Heart right ventricle (tissue), 16 donors: ENCODE results near the gene TMEM120B. TPM values are rescaled to one million over a fixed set of nuclear protein-coding genes. Genes with fewer than 3 reads are reported as not detected.

Source experiments
- ATAC-seq, 8 donors: fragments of 200-7000 bp; cut with Tn5 transposase; one replicate each; pipeline ENCODE4 v1.9.1; 2020; ENCODE audit warnings: mild to moderate bottlenecking in 8 of 8, moderate library complexity in 8 of 8, moderate number of reproducible peaks in 1 of 8
- DNase-seq, 2 donors: peaks; one replicate each; pipeline ENCODE4 v3.0.0-alpha.2; 2020
- H3K27ac ChIP-seq, 10 donors: fragments of 200-600 bp; sonication (generic) in 2 of 10; one replicate each; pipeline versions ENCODE4 v1.5.0 to v1.8.0; 2020 to 2022; ENCODE audit warnings: mild to moderate bottlenecking in 3 of 10
- H3K27me3 ChIP-seq, 7 donors: fragments of 200-600 bp; one replicate each; pipeline ENCODE4 v1.8.0; 2021 to 2022; ENCODE audit warnings: mild to moderate bottlenecking in 2 of 7
- H3K36me3 ChIP-seq, 9 donors: fragments of 200-600 bp; sonication (generic) in 1 of 9; one replicate each; pipeline versions ENCODE4 v1.5.0 to v1.8.0; 2020 to 2022; ENCODE audit warnings: mild to moderate bottlenecking in 2 of 9
- H3K4me1 ChIP-seq, 9 donors: fragments of 200-600 bp; sonication (generic) in 1 of 9; one replicate each; pipeline versions ENCODE4 v1.5.0 to v1.8.0; 2020 to 2022; ENCODE audit warnings: mild to moderate bottlenecking in 4 of 9
- H3K4me3 ChIP-seq, 10 donors: fragments of 200-600 bp; sonication (generic) in 2 of 10; one replicate each; pipeline versions ENCODE4 v1.5.0 to v1.8.0; 2020 to 2022; ENCODE audit warnings: mild to moderate bottlenecking in 7 of 10, moderate library complexity in 2 of 10
- H3K9me3 ChIP-seq, 11 donors: fragments of 200-600 bp in 10 of 11; sonication (generic) in 2 of 11; one replicate each; pipeline versions ENCODE4 v1.5.0 to v1.8.0; 2013 to 2022; ENCODE audit warnings: mild to moderate bottlenecking in 2 of 11, control low read depth in 1 of 11, moderate library complexity in 1 of 11
- CTCF ChIP-seq, 9 donors: fragments of 200-600 bp; sonication (generic) in 2 of 9; IDR thresholded peaks; one replicate each; pipeline versions ENCODE4 v1.5.0 to v1.8.0; 2021 to 2022; ENCODE audit warnings: antibody characterized with exemption in 9 of 9, mild to moderate bottlenecking in 5 of 9, moderate library complexity in 1 of 9
- WGBS, 2 donors: extraction: QIAGEN DNeasy Blood & Tissue Kit; methylation state at CpG; one replicate each; pipeline ENCODE4 v1.1.7; 2013; ENCODE audit warnings: inconsistent platforms in 1 of 2; 5-methylcytosine and 5-hydroxymethylcytosine counted together
- intact Hi-C, 10 donors: fragments of 100-400 bp; cut with DNase I; formaldehyde crosslinking; loops; one replicate each; pipeline versions ENCODE4 v1.11.1 to v1.14.2; 2022
- polyA plus RNA-seq, 2 donors: library from polyadenylated mRNA; stranded (reverse); fragments of 200-250 nt; gene quantifications; one replicate each; pipeline ENCODE4 v1.2.3, GENCODE V29; 2013
- total RNA-seq, 10 donors: library from RNA; stranded (reverse); fragmentation: NEBNext Ultra II Directional in 3 of 10; extraction: Animal tissue kit (Norgen Biotek cat#: 25700) in 3 of 10; gene quantifications; one replicate each; pipeline versions ENCODE4 v1.2.1 to v1.2.4, GENCODE V29; 2021 to 2023
- donor health status: Arrhythmogenic right ventricular cardiomyopathy.
- donor health status: ischemic (EF 13 %, LVEDD 7.1; RV severe dilation, severe dysfunction).
- donor health status: healthy with polysubstance abuse.
- donor health status: DM: no; HTN: yes; CAD: no.
- donor health status: DM: no; HTN: no; CAD: no.
- donor health status: ischemic (EF 25% LVEDD 6.9; RV normal size, moderate dysfunction).
- donor health status: ischemic (EF 25% LVEDD 5.7; RV mildly dilated, moderate dysfunction).
- donor health status: healthy.
- donor health status: DM: yes; HTN: yes; CAD: no.
- donor health status: Ischemic cardiomyopathy.
- donor health status: ischemic (EF 35%, LVEDD 5.7; RV mildly dilated, moderate dysfunction).
- donor health status: nonischemic (EF 11% LVEDD 7.7; RV severe dilation, severe dysfunction).
- donor health status: DM: yes; HTN: yes; CAD: no.
- donor health status: PGD.
- donor health status: ischemic (EF 29% LVEDD 5.4; RV normal size, mild dysfunction).
- donor health status: nonischemic (EF 23%, LVEDD 6.1; RV moderate dilation, normal function).

The TMEM120B gene
- total and polyA plus RNA-seq, 12 donors: 5.3 to 12.7 (median 7.4) TPM

DNA sequence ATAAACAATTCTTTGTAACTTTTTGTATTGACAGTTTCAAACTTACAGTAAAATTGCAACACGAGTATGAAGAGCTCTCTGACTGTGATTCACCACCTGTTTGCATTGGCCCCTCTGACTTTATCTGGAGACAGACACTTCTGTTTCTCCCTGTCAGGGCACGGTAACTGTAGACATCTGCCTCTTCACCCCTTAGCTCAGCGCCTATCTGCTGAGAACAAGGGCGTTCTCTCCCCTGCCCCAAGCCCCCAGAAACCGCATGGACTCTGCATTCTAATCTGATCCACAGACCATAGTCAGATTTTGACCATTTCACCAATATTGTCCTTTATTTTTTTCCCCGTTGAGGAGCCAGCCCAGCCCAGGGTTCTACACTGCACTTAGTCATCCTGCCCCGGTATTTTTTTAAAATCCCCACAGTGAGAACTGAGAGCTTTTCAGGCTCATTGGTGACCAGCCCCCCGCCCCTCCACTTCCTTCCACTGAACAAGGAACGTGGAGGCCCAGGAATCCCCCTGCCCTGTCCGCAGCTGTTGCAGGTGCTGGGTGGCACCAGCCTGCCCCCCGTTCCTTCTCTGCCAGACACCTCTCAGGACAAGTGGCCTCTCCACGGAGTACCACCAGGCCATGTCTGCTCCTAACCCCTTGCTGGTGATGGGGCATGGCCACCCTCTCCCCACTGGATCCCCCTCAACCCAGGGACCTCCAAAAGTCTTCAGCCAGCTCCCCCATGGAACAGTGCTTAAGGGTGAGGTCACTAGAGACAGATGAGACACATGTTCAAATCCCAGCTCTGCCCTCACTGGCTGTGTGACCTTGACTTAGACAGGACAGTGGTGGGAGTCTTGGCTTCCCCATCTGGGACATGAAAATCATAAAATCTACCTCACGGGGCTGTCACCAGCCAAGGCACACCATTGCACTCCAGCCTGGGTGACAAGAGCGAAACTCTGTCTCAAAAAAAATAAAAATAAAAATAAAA lies 69.7 kb downstream of the TMEM120B start:
- H3K4me3 ChIP-seq: peak overlapping the region in 1 of 10 donors; percentile 18

DNA sequence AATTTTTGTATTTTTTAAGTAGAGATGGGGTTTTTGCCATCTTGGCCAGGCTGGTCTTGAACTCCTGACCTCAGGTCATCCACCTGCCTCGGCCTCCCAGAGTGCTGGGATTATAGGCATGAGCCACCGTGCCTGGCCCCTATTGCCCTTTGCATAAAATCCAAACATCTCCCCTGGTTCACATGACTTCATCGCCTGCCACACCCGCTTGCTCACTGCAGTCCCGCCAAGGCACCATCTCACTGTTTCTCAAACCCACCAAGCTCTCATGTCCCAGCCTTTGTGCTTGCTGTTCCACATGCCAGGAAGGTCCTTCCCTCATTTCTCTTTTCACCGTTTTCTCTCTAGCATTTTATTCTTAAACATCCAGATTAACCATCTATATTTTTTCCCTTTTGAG lies 71.2 kb downstream of the TMEM120B start:
- WGBS, 2 donors: 80 to 85% methylated on average over 6 of the region's 6 CpGs
- Histone ChIP-seq H3K27ac (no peak overlapping the region), H3K4me1 (peaks cover 0 to 56% (median 18%) of the 10 kb centered on the region in 9 donors), H3K4me3 (no peak overlapping the region), H3K9me3 (no peaks in the 10 kb centered on the region), H3K27me3 (no peaks in the 10 kb centered on the region), H3K36me3 (peaks cover 0 to 22% (median 0%) of the 10 kb centered on the region in 9 donors)
- DNase-seq (no peak), ATAC-seq (no peak)
- intact Hi-C loops: no loop called here
- TF ChIP-seq CTCF (IDR thresholded peaks at IDR 0.05): no peak

More for the DNA sequence above, 69.7 kb downstream of the TMEM120B start:
- peak in 3 of 8 donors; percentile 12 to 45 (median 40) for ATAC-seq
- no peak for TF ChIP-seq CTCF (IDR thresholded peaks at IDR 0.05)
- intact Hi-C loops: no loop called here
- DNase-seq: no peak
- Histone ChIP-seq H3K9me3 (no peaks in the 10 kb centered on the region), H3K27ac (peak overlapping the region in 7 of 10 donors; percentile 25 to 58 (median 36)), H3K36me3 (peaks cover 0 to 26% (median 0%) of the 10 kb centered on the region in 9 donors), H3K4me1 (peaks cover 0 to 43% (median 15%) of the 10 kb centered on the region in 9 donors), H3K27me3 (no peaks in the 10 kb centered on the region)
- 35 to 51% methylated on average over 14 of the region's 14 CpGs for WGBS, 2 donors

DNA sequence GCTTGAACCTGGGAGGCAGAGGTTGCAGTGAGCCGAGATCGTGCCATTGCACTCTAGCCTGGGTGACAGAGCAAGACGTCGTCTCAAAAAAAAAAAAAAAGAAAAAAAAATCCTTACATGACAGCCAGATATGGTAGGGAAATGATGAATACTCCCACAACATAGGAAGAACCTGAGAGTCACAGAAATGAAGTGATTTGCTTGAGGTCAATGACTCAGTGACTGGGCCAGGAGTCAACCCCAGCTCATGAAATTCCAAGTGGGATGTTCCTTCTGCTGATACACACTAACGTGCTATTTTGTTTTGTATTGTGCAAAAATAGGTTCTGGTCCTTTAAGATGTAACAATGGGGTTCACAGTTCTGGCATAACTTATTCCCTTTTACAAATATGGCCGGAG lies 71.9 kb downstream of the TMEM120B start:
- H3K4me1 ChIP-seq: peaks cover 6 to 63% (median 25%) of the 10 kb centered on the region in 9 donors
- intact Hi-C loops: no loop called here
- WGBS, 2 donors: 11 to 56% methylated on average over 2 to 6 of the region's 6 CpGs
- no peak for DNase-seq
- no peaks in the 10 kb centered on the region for H3K27me3 ChIP-seq
- no peaks in the 10 kb centered on the region for H3K9me3 ChIP-seq
- H3K4me3 ChIP-seq: no peak overlapping the region
- ATAC-seq: no peak
- H3K36me3 ChIP-seq: peaks cover 0 to 15% (median 0%) of the 10 kb centered on the region in 9 donors
- H3K27ac ChIP-seq: peak overlapping the region in 1 of 10 donors; percentile 40
- TF ChIP-seq CTCF (IDR thresholded peaks at IDR 0.05): no peak

DNA sequence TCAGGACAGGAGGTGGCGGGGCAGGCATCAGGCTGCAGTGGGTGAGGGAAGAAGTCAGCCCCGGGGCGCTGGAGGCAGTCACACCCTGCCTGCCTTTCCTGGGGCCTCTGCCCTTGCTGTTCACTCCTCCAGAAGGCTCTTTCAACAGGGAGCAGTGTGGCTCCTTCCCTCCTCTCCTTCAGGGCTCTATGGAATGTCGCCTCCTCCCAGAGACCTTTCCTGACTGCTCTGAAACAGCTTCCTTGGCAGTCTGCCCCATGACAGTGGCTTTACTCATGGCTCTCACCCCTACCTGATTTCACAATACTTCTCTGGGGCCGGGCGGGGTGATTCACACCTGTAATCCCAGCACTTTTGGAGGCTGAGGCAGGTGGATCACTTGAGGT lies 73.9 kb downstream of the TMEM120B start:
- no peak for TF ChIP-seq CTCF (IDR thresholded peaks at IDR 0.05)
- H3K27ac ChIP-seq: peak overlapping the region in 7 of 10 donors; percentile 2 to 100 (median 54)
- DNase-seq (no peak), ATAC-seq (peak in 2 of 8 donors; percentile 12 to 52)
- no peaks in the 10 kb centered on the region for H3K27me3 ChIP-seq
- intact Hi-C loops: no loop called here
- no peaks in the 10 kb centered on the region for H3K9me3 ChIP-seq
- no peaks in the 10 kb centered on the region for H3K36me3 ChIP-seq
- no peak overlapping the region for H3K4me3 ChIP-seq
- WGBS, 2 donors: 65 to 82% methylated on average over 6 of the region's 6 CpGs
- peaks cover 5 to 81% (median 34%) of the 10 kb centered on the region in 9 donors for H3K4me1 ChIP-seq
